Right renal pelvis (tissue), 4 donors: ENCODE measurements around the gene PCDHGA5. TPM values are rescaled to one million over a fixed set of nuclear protein-coding genes. Genes with fewer than 3 reads are reported as not detected.
"Not testable (repeated sequence)": the region's sequence is repeated elsewhere in the genome, so short reads cannot be mapped to it uniquely, and the experiment has no call there.

Source experiments
- DNase-seq, 4 donors: peaks; one replicate each; pipeline ENCODE4 v3.0.0-alpha.2; 2013; ENCODE audit warnings: low read depth in 4 of 4, low spot score in 3 of 4, missing footprints in 1 of 4
- polyA plus RNA-seq, 4 donors: library from polyadenylated mRNA; unstranded; fragments of 120-200 nt; gene quantifications; one replicate each; pipeline ENCODE4 v1.2.1, GENCODE V29; 2013; ENCODE audit not compliant: insufficient read length in 4 of 4

PCDHGA5 gene
- polyA plus RNA-seq, 4 donors, result 2.2 to 3.0 (median 2.5) TPM

DNA sequence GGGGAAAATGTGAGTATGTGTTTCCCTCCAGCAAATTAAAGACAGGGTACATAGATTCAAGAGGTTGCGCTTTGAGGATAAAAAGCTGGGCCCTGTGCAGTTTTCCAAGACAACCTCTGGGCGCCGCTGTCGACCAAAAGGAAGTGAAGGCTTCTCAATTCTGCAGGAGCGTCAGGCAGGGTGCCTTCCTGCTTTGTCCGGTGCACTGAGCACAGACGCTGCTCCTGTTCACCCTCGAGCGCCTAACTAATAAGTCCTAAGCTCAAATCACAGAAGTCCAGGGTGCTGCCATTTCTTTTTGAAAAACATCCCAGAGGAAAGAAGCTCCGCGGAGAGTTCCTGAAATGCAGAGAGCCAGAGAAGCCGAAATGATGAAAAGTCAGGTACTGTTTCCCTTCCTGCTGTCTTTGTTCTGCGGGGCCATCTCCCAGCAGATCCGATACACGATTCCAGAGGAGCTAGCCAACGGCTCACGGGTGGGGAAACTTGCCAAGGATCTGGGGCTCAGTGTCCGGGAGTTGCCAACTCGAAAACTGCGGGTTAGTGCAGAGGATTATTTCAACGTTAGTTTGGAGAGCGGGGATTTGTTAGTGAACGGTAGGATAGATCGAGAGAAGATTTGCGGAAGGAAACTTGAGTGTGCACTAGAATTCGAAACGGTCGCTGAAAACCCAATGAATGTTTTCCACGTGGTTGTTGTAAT is 13.9 kb upstream of the PCDHGA5 start, which contains the start of gene PCDHGB1:
Gene PCDHGB1, plus strand, starts transcription at position 183 of the 703 bp plus-strand sequence. Its CDS starts 162 bp downstream, at position 345.
- no peak for DNase-seq

DNA sequence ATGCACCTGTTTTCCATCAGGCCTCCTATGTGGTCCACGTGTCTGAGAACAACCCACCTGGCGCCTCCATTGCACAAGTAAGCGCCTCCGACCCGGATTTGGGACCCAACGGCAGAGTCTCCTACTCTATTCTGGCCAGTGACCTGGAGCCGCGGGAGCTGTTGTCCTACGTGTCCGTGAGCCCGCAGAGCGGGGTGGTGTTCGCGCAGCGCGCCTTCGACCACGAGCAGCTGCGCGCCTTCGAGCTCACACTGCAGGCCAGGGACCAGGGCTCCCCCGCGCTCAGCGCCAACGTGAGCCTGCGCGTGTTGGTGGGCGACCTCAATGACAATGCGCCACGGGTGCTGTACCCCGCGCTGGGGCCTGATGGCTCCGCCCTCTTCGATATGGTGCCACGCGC is 12.4 kb upstream of the PCDHGA5 start:
- no peak for DNase-seq

DNA sequence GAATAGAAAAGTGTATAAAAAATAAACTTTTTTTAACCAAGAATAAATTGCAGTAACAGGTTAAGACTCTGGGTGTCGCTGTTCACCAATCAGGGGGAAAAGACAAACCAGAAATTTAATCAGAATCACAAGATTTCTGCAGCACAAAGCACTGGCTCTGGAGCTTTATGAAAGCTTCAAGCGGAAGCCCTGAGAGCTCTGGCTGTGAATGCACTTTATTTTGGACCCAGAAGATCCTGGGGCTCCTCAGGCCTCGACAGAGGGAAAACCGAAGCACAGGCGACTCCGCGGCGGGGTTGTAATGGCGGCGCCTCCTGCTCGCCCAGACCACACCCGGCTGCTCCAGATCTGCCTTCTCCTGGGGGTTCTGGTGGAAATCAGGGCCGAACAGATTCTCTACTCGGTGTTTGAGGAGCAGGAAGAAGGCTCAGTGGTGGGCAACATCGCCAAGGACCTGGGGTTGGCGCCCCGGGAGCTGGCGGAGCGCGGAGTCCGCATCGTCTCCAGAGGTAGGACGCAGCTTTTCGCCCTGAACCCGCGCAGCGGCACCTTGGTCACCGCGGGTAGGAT is 9.0 kb upstream of the PCDHGA5 start, which contains the start of gene PCDHGA4:
Gene PCDHGA4, plus strand, starts transcription at position 122 of the 570 bp plus-strand sequence. Its CDS starts 87 bp downstream, at position 209.
- no peak for DNase-seq

DNA sequence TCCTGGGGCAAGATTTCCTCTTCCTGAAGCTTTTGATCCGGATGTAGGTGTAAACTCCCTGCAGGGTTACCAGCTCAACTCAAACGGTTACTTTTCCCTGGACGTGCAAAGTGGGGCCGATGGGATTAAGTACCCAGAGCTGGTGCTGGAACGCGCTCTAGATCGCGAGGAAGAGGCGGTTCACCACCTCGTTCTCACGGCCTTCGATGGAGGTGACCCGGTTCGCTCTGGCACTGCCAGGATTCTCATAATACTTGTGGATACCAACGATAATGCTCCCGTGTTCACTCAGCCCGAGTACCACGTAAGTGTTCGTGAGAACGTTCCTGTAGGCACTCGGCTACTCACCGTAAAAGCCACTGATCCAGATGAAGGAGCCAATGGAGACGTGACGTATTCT is 8.3 kb upstream of the PCDHGA5 start:
- DNase-seq, result no peak

DNA sequence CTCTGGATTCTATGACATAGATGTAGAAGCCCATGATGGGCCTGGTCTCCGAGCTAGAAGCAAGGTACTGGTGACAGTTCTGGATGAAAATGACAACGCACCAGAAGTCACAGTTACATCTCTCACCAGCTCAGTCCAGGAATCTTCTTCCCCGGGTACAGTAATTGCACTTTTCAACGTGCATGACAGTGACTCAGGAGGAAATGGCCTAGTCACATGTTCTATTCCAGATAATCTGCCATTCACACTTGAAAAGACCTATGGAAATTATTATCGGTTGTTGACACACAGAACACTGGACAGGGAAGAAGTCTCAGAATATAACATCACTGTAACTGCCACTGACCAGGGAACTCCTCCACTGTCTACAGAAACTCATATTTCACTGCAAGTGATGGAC is 7.8 kb upstream of the PCDHGA5 start:
- no peak for DNase-seq

DNA sequence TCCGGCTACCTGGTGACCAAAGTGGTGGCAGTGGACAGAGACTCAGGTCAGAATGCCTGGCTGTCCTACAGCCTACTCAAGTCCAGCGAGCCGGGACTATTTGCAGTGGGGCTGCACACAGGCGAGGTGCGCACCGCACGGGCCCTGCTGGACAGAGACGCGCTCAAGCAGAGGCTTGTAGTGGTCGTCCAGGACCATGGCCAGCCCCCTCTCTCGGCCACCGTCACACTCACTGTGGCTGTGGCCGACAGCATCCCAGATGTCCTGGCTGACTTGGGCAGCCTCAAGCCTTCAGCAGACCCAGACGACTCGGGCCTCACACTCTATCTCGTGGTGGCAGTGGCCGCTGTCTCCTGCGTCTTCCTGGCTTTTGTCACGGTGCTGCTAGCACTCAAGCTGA is 7.0 kb upstream of the PCDHGA5 start:
- DNase-seq, result no peak

DNA sequence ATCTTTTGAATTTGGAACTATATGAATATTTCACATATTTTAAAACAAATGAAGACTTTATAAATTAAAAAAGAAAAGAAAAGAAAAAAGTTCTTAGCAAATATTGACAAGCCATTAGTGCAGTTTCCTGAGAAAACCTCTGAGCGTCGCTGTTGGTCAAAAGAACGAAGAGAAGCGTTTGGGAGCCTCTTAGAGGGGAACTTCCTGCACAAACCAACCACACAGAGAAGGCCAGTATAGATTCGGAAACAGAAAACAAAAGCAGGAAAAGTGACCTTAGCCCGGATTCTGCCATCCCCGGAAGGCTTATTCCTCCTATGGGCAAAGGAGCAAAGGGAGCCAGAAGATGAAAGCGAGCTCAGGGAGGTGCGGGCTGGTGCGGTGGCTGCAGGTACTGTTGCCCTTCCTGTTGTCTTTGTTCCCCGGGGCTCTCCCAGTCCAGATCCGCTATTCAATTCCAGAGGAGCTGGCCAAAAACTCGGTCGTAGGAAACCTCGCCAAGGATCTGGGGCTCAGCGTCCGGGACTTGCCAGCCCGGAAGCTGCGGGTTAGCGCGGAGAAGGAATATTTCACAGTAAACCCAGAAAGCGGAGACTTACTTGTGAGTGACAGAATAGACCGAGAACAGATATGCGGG is 4.1 kb upstream of the PCDHGA5 start, which contains the start of gene PCDHGB2:
Gene PCDHGB2, plus strand, starts transcription at position 205 of the 637 bp plus-strand sequence. Its CDS starts 142 bp downstream, at position 347.
- DNase-seq, result no peak

DNA sequence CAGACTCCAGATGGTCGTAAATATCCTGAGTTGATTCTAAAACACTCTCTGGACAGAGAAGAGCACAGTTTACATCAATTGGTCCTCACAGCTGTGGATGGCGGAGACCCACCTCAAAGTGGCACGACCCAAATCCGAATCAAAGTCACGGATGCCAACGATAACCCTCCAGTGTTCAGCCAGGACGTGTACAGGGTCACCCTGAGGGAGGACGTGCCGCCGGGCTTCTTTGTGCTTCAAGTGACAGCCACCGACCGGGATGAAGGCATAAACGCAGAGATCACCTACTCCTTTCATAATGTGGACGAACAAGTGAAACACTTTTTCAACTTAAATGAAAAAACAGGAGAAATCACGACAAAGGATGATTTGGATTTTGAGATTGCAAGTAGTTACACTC is 3.3 kb upstream of the PCDHGA5 start:
- DNase-seq, result no peak

DNA sequence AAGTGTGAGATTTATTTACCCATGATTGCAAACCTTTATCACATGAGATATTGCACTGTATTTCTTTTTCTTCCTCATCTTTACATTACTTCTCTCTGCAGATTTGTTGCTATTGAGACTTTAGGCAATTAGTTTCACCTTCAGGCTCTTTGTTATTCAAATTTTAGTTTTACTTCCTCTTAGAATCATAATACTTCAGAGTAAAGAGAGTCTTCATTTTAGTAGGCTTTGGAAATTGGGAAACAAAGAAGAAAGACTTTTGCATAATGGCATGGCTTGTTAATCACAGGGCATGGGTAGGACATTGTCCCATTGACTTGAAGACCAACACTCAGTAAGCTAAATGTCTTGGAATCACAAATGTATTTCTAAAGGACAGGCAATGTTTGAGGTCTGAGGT is 1.2 kb upstream of the PCDHGA5 start:
- DNase-seq, result no peak

DNA sequence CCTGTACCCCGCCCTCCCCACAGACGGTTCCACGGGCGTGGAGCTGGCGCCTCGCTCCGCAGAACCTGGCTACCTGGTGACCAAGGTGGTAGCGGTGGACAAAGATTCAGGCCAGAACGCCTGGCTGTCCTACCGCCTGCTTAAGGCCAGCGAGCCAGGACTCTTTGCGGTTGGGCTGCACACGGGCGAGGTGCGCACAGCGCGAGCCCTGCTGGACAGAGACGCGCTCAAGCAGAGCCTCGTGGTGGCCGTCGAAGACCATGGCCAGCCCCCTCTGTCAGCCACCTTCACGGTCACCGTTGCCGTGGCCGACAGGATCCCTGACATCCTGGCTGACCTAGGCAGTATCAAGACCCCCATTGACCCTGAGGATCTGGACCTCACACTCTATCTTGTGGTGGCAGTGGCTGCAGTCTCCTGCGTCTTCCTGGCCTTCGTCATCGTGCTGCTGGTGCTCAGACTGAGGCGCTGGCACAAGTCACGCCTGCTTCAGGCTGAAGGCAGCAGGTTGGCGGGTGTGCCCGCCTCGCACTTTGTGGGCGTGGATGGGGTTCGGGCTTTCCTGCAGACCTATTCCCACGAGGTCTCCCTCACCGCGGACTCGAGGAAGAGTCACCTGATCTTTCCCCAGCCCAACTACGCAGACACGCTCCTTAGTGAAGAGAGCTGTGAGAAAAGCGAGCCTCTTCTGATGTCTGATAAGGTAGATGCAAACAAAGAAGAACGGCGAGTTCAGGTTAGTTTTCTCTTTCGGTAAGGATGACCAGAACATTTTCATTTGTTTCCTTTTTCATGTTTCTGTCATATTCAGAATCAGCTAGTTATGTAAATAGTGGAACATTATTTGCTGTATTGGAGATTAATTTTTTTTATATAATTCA is 2.3 kb downstream of the PCDHGA5 start:
- DNase-seq, result no peak

DNA sequence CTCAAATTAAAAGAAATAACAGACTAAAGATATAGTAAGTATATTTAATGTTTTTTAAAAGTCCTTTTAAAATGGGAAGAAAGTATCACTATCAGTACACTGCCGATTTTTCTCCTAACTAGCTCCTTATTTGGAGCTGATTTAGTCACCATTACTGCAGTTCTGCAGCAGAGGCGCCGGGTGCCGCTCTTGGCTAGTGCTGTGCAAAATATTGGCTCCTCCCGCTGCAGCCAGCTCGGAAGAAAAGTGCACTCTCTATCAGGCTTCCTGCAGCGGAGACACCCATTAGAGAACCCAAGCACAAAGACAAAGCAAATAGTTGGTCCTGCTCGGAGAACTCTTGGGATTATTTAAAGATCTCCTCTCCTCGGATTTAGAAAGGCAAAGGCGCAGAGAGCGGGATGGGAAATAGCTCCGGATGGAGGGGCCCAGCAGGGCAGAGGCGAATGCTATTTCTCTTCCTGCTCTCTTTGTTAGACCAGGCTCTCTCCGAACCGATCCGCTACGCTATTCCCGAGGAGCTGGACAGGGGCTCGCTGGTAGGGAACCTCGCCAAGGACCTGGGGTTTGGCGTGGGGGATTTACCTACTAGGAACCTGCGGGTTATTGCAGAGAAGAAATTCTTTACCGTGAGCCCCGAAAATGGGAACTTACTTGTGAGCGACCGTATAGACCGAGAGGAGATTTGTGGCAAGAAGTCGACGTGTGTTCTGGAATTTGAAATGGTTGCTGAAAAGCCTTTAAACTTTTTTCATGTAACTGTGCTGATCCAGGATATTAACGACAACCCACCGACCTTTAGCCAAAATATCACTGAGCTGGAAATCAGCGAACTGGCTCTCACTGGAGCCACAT is 6.3 kb downstream of the PCDHGA5 start, which contains the start of gene PCDHGB3:
Gene PCDHGB3, plus strand, starts transcription at position 249 of the 855 bp plus-strand sequence. Its CDS starts 153 bp downstream, at position 402.
- no peak for DNase-seq

DNA sequence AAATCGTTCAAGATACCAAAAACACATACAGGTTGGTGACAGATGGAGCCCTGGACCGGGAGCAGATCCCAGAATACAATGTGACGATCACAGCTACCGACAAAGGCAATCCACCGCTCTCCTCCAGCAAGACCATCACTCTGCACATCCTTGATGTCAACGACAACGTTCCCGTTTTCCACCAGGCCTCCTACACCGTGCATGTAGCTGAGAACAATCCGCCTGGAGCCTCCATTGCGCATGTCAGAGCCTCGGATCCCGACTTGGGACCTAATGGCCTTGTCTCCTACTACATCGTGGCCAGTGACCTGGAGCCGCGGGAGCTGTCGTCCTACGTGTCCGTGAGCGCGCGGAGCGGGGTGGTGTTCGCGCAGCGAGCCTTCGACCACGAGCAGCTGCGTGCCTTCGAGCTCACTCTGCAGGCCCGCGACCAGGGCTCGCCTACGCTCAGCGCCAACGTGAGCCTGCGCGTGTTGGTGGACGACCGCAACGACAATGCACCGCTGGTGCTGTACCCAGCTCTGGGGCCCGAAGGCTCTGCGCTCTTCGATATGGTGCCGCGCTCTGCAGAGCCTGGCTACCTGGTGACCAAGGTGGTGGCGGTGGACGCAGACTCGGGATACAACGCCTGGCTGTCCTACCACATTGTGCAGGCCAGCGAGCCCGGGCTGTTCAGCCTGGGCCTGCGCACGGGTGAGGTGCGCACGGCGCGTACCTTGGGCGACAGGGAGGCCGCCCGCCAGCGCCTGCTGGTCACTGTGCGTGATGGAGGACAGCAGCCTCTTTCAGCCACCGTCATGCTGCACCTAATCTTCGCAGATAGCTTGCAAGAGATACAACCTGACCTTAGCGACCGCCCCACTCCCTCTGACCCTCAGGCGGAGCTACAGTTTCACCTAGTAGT is 7.9 kb downstream of the PCDHGA5 start:
- no peak for DNase-seq

DNA sequence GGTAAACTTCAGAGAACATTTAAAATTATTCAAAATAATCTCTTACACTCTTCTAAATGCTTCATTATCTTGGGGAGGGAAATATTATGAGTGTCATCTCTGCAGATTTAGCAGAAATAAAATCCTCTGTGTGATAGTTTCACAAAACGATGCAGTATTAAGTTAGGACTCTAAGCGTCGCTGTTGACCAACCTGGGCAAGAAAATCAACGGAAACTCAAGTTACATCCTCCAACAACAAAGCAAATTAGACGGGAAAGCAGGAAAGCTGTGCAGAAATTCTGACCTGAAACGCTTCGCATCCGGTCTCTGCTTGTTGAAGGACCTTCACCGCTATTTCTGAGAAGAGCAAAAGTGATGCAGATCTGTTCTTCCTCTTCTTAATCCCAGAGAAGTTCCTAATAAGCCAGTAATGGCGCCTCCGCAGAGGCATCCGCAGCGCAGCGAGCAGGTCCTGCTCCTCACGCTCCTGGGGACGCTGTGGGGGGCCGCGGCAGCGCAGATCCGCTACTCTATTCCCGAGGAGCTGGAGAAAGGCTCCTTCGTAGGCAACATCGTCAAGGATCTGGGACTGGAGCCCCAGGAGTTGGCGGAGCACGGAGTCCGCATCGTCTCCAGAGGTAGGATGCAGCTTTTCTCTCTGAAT is 9.8 kb downstream of the PCDHGA5 start, which contains the start of gene PCDHGA6:
Gene PCDHGA6, plus strand, starts transcription at position 219 of the 645 bp plus-strand sequence. Its CDS starts 193 bp downstream, at position 412.
- no peak for DNase-seq

DNA sequence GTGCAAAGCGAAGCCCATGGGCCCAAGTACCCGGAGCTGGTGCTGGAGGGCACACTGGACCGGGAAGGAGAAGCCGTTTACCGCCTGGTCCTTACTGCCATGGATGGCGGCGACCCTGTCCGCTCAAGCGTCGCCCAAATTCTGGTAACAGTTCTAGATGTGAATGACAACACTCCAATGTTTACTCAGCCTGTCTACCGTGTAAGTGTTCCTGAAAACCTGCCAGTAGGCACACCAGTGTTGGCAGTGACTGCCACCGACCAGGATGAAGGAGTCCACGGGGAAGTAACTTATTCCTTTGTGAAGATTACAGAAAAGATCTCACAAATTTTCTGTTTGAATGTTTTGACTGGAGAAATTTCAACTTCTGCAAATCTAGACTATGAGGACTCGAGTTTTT is 10.7 kb downstream of the PCDHGA5 start:
- DNase-seq, result no peak

DNA sequence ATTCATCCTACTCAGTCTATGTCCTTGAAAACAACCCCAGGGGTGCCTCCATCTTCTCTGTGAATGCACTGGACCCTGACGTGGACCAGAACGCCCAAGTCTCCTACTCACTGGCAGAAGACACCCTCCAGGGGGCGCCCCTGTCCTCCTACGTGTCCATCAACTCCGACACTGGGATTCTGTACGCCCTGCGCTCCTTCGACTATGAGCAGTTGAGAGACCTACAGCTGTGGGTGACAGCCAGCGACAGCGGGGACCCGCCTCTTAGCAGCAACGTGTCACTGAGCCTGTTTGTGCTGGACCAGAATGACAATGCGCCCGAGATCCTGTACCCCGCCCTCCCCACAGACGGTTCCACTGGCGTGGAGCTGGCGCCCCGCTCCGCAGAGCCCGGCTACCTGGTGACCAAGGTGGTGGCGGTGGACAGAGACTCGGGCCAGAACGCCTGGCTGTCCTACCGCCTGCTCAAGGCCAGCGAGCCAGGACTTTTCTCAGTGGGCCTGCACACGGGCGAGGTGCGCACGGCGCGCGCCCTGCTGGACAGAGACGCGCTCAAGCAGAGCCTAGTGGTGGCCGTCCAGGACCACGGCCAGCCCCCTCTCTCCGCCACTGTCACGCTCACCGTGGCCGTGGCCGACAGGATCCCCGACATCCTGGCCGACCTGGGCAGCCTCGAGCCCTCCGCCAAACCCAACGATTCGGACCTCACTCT is 11.6 kb downstream of the PCDHGA5 start:
- DNase-seq, result not testable (repeated sequence)

DNA sequence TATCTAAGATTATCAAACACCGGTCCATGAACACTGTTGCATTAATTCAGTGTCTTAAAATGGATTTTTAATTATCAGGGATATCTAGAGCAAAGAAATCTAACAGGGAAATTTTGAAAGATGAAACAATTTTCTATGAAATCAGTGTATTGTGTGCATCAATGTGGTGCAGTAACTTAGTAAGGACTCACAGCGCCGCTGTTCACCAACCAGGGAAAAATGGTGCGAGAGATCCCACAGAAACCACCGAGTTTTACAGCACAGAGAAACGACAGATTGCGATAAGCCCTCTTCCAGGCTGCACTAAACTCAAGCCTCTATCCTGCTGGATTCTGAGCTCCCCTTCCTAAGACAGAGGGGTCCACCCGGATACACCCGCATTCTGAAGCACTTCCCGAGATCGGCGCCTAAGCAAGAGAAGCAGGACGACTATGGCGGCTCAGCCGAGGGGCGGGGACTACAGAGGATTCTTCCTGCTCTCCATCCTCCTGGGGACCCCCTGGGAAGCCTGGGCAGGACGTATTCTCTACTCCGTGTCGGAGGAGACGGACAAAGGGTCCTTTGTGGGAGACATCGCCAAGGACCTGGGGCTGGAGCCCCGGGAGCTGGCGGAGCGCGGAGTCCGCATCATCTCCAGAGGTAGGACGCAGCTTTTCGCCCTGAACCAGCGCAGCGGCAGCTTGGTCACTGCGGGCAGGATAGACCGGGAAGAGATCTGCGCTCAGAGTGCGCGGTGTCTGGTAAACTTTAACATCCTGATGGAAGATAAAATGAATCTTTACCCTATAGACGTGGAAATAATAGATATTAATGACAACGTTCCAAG is 18.7 kb downstream of the PCDHGA5 start, which contains the start of gene PCDHGA7:
Gene PCDHGA7, plus strand, starts transcription at position 274 of the 826 bp plus-strand sequence. Its CDS starts 158 bp downstream, at position 432.
- DNase-seq, result no peak
